Measurements from ENCODE around the gene RNLS.

Gene RNLS

DNA sequence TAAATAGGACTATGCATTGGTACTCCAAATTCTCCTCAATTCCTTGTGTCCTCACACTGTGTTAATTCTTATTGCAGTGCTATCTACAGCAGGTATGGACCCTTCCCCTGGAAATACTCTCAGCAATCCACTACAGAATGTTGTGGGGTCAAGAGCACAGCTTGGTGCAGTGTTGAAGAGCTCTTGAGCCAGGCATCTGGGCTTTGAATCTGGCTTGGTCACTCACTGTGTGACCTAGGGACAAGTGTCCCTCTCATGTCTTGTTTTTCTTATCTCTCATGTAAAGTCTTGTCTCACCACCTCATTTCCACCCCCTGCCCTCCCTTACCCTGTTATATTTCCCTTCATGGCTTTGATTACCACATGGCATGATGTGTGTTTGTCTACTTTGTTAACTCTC, 159.4 kb downstream of the RNLS start:
- DNase-seq, result no peak

- DNase-seq, result no peak
Measured at GRCh38 chr10:88421590-88421989, 161.5 kb downstream of the RNLS start.

DNA sequence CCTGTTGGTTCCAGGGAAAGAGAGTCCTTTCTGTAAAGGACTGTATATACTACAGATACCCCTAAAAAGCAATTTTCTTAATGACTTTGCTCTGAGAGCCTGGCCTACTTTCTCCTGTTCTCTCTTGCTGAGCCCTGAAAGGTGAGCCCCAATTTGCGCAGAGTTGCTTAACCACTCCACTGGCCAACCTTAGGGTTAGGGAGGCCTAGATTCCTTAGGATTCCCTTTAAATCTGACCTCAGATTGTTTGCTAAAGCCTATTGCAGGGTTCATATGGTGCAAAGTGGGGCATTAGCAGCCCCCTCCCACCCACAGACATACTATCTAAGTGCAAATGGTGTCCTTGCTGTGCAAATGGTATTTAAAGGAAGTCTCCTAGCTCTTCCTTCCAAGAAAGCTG, 164.2 kb downstream of the RNLS start:
- DNase-seq, result no peak

- no peak for DNase-seq
Measured at GRCh38 chr10:88417387-88418030, 165.6 kb downstream of the RNLS start.

DNA sequence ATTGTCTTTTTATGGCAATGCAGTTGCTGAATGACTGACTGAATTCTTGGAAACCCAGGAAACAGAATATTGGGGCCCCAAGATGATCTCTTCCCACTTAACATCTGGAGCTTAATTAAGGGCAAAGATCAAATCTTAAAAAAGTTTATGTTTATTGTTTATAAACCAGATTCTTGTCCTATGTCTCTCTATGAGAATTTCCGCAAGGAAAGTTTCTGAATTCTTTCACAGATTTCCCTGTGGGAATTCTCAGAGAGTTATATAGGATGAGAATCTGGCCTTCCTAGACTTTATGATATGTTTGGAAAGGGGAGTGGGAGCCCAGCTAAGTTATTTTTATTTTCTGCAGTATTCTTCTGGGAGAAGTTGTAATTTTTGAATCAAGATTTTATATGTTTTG, 166.3 kb downstream of the RNLS start:
- DNase-seq, result no peak

DNA sequence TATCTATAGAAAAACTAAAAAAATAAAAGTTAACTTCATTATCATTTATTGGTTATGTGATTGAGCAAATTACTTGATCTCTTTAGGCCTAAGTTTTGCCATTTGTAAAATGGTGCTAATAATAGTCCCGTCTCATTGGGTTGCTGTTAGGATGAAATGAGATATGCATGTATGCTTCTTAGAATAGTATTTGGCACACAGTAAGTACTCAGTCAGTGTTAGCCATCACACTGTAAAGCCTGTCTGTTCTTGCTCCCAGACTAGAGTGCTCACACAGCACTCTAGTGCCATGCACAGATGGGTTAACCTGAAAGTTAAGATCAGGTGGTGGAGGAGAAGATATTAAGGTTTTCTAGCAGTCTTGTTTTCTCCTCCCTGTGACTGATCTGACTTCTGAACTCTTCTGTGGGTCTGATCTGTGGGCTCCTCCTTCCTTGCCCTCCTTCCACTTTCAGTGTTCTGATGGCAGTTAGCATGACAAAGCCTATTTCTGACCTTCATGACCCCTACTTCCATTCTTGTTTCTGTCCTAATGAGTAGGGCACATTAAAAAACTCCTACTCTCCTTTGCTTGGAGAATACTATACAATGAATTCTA, 167.5 kb downstream of the RNLS start:
- DNase-seq, result no peak

DNA sequence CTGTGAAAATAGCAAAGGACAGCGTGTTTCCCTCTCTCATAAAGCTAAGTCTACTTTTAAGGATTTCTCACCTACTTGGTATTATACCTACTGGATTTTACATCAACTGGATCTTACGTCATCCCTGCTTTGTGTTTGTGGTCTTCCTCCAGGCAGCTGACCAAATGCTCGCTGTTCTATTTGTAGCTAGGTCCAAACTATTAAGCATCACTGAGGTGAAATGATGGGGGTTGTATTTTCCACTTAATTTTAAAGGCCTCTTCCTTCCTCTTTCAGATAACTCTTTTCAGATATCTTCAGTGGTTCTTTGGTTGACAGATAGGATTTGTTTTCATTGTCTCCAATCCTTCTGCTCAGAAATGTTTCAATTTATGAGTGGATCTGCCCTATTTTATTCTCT, 169.7 kb downstream of the RNLS start:
- DNase-seq, result no peak

GRCh38 chr10:88411772-88412349, 171.3 kb downstream of the RNLS start:
- no peak for DNase-seq

GRCh38 chr10:88409824-88410223, 173.3 kb downstream of the RNLS start:
- no peak for DNase-seq

GRCh38 chr10:88409236-88409635, 173.9 kb downstream of the RNLS start:
- DNase-seq, result no peak

- DNase-seq, result no peak
Measured at GRCh38 chr10:88408096-88408495, 175.0 kb downstream of the RNLS start.

DNA sequence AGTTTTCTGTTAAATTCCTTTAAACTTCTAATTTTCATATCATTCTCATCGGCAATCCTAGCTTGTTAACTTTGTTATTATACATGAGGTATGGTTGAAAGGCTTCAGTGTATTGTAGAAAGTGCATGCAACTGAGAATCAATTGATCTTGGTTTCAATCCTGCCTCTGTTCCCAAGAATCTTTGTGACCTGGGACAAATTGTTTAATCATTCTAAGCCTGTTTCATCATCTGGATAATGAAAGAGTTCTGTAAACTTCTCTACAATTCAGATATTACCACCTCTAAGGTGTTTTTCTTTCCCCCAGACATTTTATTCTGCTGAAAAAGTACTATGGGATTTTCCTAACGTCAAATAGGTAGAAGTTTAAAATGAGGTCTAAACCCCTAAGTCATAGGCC, 179.0 kb downstream of the RNLS start:
- DNase-seq, result no peak

DNA sequence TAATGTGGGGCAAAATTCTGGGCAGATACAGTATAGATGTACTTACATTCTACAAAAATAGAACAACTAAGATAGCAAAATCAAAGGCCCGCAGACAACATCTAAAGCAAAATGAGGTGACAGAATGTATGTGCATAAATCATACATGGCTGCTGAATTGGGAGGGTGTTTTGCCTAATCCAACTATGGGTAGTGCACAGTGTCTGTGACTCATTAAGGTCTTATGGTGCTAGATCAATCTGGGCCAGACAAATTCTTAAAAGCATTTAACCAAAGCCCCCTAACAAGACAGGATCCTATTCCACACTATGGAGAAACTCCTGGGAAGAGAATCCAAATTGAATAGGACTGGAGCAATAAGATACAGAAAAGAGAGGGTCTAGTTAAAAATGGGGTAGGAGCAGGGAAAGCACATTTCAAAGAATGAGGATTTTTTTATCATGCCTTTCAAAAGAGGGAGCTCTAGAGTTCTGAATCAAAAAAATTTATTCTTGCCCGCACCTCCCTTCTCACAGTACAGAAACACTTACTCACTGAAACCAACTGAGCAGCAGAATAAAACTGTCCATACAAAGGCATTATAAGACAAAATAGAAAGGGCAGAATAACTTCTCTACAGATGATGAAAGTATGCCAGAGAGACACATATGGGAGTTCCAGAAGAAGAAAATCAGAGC, 181.3 kb downstream of the RNLS start:
- DNase-seq, result no peak

- no peak for DNase-seq
Measured at GRCh38 chr10:88399240-88399639, 183.9 kb downstream of the RNLS start.

- DNase-seq, result no peak
Measured at GRCh38 chr10:88395677-88396076, 187.4 kb downstream of the RNLS start.

- DNase-seq, result no peak
Measured at GRCh38 chr10:88392222-88392621, 190.9 kb downstream of the RNLS start.

- no peak for DNase-seq
Measured at GRCh38 chr10:88390041-88390440, 193.1 kb downstream of the RNLS start.

DNA sequence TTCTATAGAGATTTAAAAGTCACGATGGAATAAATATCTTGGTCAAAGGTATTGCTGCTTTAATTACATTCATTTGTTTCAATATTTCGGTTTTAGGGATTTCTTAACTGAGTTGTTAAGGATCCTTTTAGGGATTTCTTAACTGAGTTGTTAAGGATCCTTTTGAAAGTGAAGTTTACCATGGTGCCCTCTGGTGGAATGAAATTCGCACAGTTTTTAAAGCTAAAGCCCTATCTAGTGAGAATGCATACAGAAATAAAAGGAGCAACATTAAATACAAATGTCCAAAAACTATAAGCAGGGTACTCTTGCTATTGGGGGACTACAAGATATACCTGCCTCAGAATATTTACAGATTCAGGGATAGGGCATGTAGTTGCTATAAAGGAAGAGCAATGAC, 193.7 kb downstream of the RNLS start:
- DNase-seq, result peak in 1 of 2 experiments; percentile 2

DNA sequence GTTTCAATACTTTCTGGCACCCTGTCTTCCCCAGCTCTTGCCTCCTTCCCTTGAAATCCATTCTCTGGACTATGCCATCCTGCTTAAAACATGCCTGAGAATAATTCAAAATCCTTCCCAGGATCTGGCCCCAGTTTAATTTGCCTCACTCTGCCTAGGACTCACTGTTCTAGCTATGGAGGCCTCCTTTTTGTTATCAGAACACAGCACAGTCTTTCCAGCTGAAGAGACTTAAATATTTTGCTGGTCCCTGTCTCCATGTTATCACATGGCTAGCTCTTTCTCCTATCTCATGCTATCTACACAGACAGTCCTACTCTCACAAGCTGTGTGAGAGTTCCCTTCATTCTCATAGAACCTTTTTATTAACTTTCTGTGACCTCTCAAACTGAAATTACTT, 194.8 kb downstream of the RNLS start:
- no peak for DNase-seq

DNA sequence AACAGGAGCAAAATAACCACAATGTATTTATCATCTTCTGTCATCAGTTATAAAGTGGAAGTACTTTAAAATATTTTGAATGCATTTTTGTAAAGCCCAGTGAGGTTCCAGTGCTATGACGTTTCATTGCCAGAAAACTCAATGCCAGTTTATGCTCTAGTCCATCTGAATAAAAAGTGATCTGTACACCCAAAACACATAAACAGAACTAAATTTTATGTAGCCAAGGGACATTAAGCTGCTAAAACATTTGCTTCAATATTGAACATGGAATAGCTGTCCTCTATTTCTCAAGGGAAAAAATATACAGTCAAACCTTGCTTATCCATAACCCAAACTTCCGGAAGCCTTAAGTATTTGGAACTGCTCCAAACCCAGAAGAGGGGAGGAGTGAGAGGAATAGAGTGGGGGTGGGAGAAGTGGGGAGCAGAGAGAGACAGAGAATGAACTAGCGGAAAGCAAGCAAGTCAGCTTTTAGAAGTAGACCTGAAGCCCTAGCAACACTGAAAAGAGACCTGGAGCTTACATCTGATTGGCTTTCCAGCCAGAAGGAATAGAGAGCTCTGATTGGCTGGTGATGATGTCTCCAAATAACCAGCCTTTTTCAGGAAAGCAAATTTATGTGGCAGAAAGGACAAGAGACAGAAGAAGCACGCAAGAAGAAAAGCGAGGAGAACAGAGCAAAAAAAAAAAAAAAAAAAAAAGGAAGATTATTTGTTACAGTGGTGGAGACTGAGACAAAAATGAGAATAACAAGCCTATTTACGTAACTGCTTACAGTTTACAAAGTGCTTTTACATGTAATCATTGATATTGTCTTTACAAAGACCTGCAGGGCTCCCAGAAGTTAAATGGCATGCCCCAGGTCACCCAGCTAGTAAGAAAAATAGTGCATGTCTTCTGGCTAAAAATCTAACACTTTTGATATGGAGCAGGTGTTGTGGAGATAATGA, 196.0 kb downstream of the RNLS start:
- no peak for DNase-seq

DNA sequence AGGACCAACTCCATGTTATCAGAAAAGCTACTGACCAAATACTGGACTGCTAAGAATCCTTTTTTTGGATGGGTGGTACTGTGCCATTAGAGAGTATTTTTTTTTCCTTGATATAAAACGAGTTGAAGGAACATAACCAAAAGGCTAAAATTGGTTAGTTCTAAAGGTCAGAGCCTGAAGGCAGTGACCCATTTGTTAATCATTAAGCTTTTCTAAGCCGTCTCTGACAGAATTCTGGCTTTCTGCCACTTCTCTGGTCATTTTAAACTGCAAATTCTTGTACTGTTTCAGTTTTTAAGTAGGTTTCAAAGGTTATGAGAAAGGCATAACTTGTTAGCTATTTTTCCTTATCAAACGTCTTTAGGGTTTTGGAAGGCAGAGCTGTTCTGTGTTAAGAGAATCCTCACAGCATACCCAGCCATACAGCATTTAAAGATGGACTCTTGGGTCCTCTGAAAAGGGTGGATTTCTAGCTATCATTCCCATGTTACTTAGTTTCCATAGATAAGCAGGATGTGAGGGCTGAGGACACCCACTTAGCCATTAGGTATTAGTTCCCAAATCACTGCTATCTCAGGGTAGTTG, 196.8 kb downstream of the RNLS start:
- no peak for DNase-seq

- peak; percentile 42 to 58 for DNase-seq
Measured at GRCh38 chr10:88385601-88386203, 197.4 kb downstream of the RNLS start.

Data from NCI-H187 (cell line).